ENCODE data around the gene RAD51B. TPM values are rescaled to one million over a fixed set of nuclear protein-coding genes. Genes with fewer than 3 reads are reported as not detected.

RAD51B gene
- total RNA-seq, 1 experiment from 2014 or later, result 14.2 TPM

GRCh38 chr14:68402525-68403101, 583.0 kb downstream of the RAD51B start:
- ATAC-seq (no peak), DNase-seq (ENCODE audit: low spot score) (no peak)
- H3K36me3 Mint-ChIP-seq, result no peaks in the 10 kb centered on the region
- H3K4me3 Mint-ChIP-seq, result no peak overlapping the region
- ChIA-PET CTCF (interaction anchor here (1.0 kb wide), 1 partner anchor 115 kb away, joined by 4 read pairs; no protein-coding TSS in a partner anchor), POLR2A (no interaction called here)
- no peak for TF ChIP-seq ZNF396 (CRISPR knock-in tag; IDR thresholded peaks at IDR 0.05; ENCODE audit: borderline replicate concordance)
- no peak for TF ChIP-seq EMX1 (CRISPR knock-in tag; IDR thresholded peaks at IDR 0.05)
- no peak for TF ChIP-seq TCF7 (CRISPR knock-in tag; IDR thresholded peaks at IDR 0.05; ENCODE audit: low read depth)
- TF ChIP-seq, protein P1, sequence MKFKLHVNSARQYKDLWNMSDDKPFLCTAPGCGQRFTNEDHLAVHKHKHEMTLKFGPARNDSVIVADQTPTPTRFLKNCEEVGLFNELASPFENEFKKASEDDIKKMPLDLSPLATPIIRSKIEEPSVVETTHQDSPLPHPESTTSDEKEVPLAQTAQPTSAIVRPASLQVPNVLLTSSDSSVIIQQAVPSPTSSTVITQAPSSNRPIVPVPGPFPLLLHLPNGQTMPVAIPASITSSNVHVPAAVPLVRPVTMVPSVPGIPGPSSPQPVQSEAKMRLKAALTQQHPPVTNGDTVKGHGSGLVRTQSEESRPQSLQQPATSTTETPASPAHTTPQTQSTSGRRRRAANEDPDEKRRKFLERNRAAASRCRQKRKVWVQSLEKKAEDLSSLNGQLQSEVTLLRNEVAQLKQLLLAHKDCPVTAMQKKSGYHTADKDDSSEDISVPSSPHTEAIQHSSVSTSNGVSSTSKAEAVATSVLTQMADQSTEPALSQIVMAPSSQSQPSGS (CRISPR knock-in tag; IDR thresholded peaks at IDR 0.05; ENCODE audit: borderline replicate concordance, low read depth), result no peak
- TF ChIP-seq NR2C2 (CRISPR knock-in tag; IDR thresholded peaks at IDR 0.05), result no peak
- TF ChIP-seq GTF2I (CRISPR knock-in tag; conservative IDR thresholded peaks at IDR 0.05), result no peak
- no peak for TF ChIP-seq ELF4 (CRISPR knock-in tag; IDR thresholded peaks at IDR 0.05; ENCODE audit: low read depth)
- no peak for TF ChIP-seq ZNF317 (CRISPR knock-in tag; IDR thresholded peaks at IDR 0.05; ENCODE audit: borderline replicate concordance, low read depth)
- TF ChIP-seq NR3C1 (CRISPR knock-in tag; conservative IDR thresholded peaks at IDR 0.05; ENCODE audit: low read depth), result no peak
- no peak for TF ChIP-seq ESRRA (CRISPR knock-in tag; IDR thresholded peaks at IDR 0.05; ENCODE audit: borderline replicate concordance)
- TF ChIP-seq SMAD4 (CRISPR knock-in tag; IDR thresholded peaks at IDR 0.05), result no peak
- TF ChIP-seq, protein P2, sequence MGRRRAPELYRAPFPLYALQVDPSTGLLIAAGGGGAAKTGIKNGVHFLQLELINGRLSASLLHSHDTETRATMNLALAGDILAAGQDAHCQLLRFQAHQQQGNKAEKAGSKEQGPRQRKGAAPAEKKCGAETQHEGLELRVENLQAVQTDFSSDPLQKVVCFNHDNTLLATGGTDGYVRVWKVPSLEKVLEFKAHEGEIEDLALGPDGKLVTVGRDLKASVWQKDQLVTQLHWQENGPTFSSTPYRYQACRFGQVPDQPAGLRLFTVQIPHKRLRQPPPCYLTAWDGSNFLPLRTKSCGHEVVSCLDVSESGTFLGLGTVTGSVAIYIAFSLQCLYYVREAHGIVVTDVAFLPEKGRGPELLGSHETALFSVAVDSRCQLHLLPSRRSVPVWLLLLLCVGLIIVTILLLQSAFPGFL (CRISPR knock-in tag; IDR thresholded peaks at IDR 0.05; ENCODE audit: borderline replicate concordance), result no peak
- H3K27me3 Mint-ChIP-seq (ENCODE audit: low read depth), result no peaks in the 10 kb centered on the region
- H3K27ac Mint-ChIP-seq, result no peak overlapping the region
- peaks cover 15% of the 10 kb centered on the region for H3K4me1 Mint-ChIP-seq
- H3K9me3 Mint-ChIP-seq, result no peaks in the 10 kb centered on the region

- H3K36me3 Mint-ChIP-seq, result no peaks in the 10 kb centered on the region
Observed at GRCh38 chr14:68403191-68404145, 583.9 kb downstream of the RAD51B start.

DNA sequence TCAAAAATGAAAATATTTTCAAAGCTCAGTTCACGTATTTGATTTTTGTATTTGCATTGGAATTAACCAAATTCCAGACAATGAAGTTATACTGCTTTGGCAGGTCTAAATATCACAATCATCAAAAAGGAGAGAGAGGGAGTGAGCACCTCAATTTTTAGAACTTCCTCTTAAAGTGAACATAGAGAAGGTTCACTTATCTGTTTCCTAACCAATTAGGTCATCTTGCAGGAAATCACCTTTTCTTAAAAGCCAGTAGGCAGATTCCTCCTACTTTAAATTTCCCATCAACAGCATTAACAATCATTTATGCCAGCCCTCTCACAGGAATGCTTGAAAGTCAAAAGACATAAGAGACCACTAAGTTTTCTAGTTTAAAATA, 584.6 kb downstream of the RAD51B start:
- H3K36me3 Mint-ChIP-seq, result no peaks in the 10 kb centered on the region
- ATAC-seq (no peak), DNase-seq (ENCODE audit: low spot score) (no peak)
- TF ChIP-seq, protein P3, sequence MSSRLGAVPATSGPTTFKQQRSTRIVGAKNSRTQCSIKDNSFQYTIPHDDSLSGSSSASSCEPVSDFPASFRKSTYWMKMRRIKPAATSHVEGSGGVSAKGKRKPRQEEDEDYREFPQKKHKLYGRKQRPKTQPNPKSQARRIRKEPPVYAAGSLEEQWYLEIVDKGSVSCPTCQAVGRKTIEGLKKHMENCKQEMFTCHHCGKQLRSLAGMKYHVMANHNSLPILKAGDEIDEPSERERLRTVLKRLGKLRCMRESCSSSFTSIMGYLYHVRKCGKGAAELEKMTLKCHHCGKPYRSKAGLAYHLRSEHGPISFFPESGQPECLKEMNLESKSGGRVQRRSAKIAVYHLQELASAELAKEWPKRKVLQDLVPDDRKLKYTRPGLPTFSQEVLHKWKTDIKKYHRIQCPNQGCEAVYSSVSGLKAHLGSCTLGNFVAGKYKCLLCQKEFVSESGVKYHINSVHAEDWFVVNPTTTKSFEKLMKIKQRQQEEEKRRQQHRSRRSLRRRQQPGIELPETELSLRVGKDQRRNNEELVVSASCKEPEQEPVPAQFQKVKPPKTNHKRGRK (CRISPR knock-in tag; IDR thresholded peaks at IDR 0.05; ENCODE audit: borderline replicate concordance), result no peak
- TF ChIP-seq ATF6 (CRISPR knock-in tag; IDR thresholded peaks at IDR 0.05), result no peak
- TF ChIP-seq PRRX2 (CRISPR knock-in tag; IDR thresholded peaks at IDR 0.05), result no peak
- no peak for TF ChIP-seq SP1 (CRISPR knock-in tag; conservative IDR thresholded peaks at IDR 0.05)
- no peak overlapping the region for H3K4me3 Mint-ChIP-seq
- ChIA-PET POLR2A (no interaction called here), CTCF (no interaction called here)
- no peaks in the 10 kb centered on the region for H3K27me3 Mint-ChIP-seq (ENCODE audit: low read depth)
- H3K27ac Mint-ChIP-seq, result no peak overlapping the region
- H3K4me1 Mint-ChIP-seq, result peaks cover 16% of the 10 kb centered on the region
- no peaks in the 10 kb centered on the region for H3K9me3 Mint-ChIP-seq

More at GRCh38 chr14:68403191-68404145, 583.9 kb downstream of the RAD51B start:
- ATAC-seq (no peak), DNase-seq (ENCODE audit: low spot score) (no peak)
- Mint-ChIP-seq H3K9me3 (no peaks in the 10 kb centered on the region), H3K27ac (no peak overlapping the region), H3K4me1 (peaks cover 16% of the 10 kb centered on the region), H3K4me3 (no peak overlapping the region), H3K27me3 (ENCODE audit: low read depth) (no peaks in the 10 kb centered on the region)
- ChIA-PET POLR2A (no interaction called here), CTCF (no interaction called here)
- no peak for TF ChIP-seq ZNF121 (CRISPR knock-in tag; IDR thresholded peaks at IDR 0.05)
- no peak for TF ChIP-seq MYBL2 (CRISPR knock-in tag; IDR thresholded peaks at IDR 0.05)
- no peak for TF ChIP-seq MXD4 (CRISPR knock-in tag; IDR thresholded peaks at IDR 0.05; ENCODE audit: borderline replicate concordance)
- no peak for TF ChIP-seq PRRX2 (CRISPR knock-in tag; IDR thresholded peaks at IDR 0.05)
- TF ChIP-seq HMGA2 (CRISPR knock-in tag; IDR thresholded peaks at IDR 0.05), result no peak
- no peak for TF ChIP-seq ZNF416 (CRISPR knock-in tag; IDR thresholded peaks at IDR 0.05)
- TF ChIP-seq SMAD4 (CRISPR knock-in tag; IDR thresholded peaks at IDR 0.05), result no peak
- TF ChIP-seq, protein P1 (CRISPR knock-in tag; IDR thresholded peaks at IDR 0.05; ENCODE audit: borderline replicate concordance, low read depth), result no peak
